GM18873 (cell line): ENCODE data around the gene MAGI2.

Source experiments
- ATAC-seq: cut with Tn5 transposase; IDR thresholded peaks from one replicate; pipeline ENCODE4 v1.9.1; 2021; ENCODE audit warnings: mild to moderate bottlenecking, moderate library complexity, moderate number of reproducible peaks; ENCODE audit not compliant: unreplicated experiment, low FRiP score

MAGI2 gene

DNA sequence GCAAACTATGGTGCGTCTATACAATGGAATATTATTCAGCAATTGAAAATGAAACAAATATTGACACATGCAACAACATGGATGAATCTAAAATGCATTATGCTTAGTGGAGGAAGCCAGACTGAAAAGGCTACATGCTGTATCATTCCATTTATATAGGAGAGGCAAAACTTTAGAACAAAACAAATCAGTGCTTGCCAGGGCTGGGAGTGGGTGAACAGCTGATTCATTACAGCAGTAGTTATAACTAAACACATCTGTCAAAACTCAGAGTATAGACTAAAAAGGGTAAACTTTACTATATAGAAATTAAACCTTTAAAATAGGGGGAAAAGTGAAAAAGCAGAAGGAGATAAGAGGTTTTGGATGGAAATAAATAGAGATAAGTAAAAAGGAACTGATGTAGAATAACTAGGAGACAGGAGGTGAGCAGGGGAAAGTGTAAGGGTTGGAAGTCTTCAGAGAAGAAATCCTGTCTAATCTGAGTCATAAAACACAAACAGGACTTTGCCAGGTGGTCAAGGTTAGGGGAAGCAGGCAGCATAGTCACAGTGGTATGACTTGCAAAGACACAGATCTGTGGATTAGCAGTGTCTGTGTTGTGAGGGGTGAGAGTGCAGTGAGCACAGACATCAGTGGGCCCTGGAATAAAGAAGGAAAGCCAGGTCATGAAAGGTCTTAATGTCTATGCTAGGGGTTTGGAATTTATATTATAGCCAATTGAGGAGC is 1305.1 kb downstream of the MAGI2 start:
- no peak for ATAC-seq

DNA sequence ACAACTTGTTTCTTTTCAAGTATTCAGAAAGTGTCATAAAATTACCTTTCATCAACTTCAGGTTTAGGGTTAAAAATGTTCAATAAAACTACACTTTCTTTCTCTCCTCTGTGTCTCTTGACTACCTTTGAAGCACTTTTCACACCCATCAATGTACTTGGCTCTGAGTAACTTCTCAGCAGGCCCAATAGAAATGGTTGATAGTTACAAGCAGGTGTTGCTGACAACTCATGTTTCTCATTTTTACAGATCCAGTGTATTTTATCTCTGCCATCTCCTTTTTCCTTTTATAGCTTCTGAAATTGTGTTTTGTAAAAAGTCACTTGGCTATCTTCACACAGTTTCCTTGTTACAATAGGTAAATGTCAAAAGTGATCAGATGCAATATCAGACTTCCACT is 1306.9 kb downstream of the MAGI2 start:
- no peak for ATAC-seq

DNA sequence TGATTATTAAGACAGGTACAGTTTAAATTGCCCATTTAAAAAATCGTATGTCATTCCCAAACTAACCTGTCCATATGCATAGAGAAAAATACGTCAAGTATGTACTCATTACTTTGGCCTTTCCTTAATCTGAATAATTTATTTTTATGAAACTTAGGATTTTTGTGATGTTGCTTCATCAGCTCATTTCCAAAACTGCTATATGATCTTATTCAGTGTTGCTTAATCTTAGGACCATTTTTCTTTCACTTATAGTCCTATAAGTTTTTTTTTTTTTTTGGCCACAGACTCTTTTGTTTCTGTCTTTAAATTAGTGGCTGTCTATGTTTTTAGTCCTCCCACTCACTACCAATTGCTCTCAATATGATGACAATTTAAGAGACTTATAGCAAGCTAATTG is 1309.8 kb downstream of the MAGI2 start:
- ATAC-seq: no peak

DNA sequence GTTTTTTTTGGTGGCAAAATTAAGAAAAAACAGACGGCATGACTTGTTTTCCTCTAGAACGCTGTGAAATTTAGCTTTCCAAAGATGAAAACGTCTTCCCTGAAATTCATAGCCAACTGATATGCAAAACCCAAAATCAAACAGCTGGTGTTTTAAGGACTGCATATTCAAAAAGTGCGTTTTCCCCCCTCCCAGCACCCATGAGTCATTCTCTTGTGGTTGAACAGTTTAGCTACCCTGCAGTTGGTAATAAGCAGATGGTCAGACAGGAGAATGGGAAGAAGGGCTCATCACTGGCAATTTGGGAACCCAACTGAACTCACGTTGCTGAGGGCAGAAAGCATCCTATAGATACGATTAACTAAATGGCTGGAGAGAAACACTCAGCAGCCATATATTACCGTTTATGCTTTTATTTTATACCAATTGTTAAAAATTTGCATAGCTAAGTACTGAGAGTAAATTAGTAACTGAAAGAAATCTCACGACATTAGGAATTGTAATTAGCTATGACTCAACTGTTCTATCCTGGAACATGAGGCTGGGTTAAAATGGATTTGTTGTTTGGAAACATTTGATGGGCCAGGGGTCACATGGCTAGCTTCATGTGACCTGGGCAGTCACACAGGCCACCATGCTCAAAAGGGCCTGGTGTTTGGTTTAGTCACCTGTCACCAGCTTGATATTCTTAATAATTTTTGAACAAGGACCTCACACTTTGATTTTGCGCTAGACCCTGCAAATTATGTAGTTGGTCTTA is 1311.8 kb downstream of the MAGI2 start:
- ATAC-seq: no peak

DNA sequence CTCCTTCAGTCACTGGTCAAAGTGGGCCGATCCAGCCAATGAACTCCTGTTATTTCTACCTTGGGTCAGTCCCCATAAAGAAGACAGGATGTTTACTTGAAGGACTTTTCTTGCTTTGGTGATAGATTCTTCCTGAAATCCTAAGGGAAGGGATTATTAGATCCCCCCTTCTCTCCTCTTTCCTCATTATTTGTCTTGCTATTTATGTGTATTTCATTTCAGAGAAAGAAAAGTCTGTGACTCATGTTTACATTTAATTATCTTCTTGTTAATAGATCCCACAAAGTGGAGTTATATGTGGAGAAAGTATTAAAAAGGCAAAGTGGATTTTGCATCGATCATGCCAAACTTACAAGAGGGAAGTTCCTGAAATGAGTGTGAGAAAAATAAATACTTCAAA is 1313.4 kb downstream of the MAGI2 start:
- no peak for ATAC-seq

DNA sequence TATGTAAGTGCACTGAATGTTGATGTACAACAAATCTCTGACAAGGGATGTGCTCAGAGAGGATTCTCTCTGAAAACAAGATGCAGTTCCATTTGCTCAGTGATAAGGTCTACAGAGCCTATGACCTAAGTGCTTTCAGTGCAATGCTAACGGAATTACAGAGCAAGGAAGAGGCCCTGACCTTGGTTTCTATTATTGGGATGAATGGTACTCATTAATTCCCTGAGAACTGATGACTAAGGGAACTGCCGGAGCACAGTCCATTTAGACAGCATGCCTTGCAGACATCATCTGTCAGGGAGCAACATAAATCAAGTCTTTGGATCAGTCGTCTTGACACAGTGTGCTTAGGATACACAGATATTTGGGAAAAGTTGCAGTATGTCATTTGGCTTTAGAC is 1314.1 kb downstream of the MAGI2 start:
- ATAC-seq: no peak

DNA sequence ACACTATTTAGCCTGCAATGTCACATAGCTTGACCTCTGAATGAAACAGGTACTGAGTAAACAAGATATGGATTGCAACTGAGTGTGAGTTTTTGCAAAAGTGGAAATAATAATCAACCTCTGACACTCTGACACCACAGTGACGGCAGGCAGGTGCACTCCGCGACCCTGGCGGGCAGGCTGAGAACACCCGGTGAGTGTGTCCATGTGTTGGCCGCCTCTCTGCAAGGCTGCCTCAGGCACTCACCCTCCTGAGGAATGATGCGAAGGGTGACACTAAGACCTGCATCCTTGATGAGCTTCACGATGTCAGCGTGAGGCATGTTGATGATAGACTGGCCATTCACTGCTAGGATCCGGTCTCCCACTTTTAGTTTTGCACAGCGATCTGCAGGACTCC is 1318.7 kb downstream of the MAGI2 start:
- no peak for ATAC-seq

DNA sequence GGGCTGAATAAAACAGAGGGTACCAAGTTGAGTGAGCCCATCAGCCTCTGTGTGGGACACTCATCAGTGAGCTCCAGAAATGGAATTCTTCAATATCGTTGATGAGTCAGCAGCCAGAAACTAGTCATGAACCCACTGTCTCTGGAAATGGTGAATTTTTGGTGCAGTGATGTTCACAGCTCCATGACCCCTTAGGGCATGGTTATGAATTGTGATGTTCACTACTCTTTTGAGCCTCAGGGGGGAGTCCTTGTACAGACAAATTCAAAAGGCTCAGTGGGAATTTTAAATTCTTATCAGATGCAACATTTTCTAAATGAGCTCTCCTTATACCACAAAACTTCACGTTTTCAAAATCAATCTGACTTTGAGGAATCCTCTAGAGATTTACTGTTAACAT is 1319.2 kb downstream of the MAGI2 start:
- ATAC-seq: no peak

DNA sequence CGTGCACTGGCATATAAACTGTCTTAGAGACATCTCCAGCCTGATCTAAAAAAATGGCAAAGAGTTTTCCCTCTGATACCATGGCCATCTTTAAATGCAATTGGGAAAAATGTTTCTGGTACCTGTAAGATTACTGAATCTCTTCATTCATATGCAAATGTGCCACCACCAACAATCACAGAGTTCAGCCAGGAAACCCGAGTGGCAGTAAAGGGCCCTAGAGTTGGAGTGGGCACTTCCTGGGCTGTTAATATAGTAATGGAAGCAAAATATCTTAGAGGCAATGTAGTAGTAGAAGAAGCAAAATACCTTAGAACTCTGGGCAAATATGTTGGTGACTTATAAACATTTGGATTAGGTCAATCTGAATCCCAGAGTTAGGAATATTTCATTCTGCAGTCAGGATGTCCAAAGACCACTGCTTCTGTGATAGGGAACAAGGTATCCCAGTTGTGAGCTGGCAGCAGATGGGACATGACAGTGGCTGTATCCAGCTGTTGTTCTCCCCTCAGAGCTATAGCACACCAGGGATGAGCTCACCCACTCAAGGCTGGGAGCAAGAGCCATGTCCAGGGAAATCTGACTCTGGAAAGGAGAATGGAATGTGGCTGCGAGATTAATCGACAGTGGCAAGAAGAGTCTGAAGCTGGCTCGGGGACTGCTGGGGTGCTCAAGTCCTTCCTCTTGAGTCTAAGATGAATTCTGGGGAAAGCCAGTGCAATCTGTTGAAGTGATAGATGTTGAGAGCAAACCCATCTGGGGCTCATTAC is 1322.8 kb downstream of the MAGI2 start:
- ATAC-seq: no peak

DNA sequence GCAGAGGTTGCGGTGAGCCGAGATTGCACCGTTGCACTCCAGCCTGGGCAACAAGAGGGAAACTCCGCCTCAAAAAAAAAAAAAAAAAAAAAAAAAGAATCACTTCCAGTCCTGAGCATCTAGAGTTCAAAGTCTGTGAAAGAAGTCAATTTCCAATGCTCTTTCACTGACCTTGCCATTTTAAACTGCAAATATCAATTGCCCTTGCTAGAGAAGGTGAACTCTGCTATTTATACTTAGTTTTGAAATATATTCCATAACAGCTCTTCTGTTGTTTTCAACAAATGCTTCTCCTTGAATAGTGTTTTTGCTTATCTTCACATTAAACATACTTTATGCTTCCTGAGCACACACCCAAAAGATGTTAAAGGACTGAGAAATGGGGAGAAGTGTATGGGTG is 1323.6 kb downstream of the MAGI2 start:
- no peak for ATAC-seq

DNA sequence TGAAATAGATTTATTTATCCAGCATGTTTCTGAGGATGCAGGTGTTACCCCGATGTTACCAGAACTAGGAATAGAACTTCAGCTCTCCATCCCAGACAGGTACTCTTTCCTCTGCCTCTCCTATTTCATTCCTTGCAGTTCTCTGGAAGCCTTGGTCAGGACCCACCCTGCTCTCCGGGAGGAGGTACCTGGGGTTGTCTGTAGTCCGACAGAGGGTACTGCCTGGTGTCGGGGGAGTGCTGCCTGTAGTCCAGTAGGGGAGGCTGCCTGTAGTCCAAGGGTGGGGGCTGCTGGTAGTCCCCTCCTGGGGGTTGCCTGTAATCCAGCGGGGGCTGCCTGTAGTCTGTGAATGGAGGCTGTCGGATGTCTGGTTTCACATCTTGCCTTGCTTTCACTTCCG is 1326.5 kb downstream of the MAGI2 start:
- ATAC-seq: no peak

DNA sequence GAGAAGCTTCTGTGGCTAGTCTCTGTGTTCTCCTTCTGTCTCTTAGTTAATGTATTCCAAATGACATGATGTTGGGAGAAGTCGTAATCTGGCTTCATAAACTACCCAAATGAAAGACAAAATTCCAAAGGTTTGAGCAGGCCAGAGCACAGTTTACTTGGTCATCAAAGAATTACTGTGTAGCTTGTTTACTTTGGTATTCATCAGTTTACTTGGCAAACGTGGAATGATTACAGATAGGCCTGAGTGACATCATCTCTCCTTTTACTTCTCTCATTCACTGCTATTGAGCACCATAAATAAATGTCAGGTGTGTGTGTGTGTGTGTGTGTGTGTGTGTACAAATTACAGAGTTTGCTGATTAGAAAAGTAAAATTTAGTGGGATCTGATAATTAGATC is 1327.6 kb downstream of the MAGI2 start:
- ATAC-seq: no peak

DNA sequence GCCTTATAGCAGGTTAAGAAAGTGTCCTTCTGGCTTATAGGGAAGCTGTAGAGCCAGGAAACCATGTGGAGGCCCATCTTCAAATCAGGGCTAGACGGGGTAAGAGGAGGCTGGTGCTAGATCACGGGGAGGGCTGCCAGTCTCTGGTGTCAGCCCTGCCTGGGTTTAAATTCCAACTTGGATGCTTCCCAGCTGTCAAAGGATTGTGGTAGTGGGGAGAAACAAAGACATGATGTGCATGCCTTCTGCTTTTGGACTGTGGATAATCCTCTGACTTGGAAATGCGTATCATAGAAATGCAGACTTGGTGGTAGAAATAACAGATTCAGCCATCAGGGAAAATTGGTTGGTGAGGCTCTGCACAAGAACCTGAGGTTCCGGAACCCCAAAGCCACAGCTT is 1329.3 kb downstream of the MAGI2 start:
- no peak for ATAC-seq

DNA sequence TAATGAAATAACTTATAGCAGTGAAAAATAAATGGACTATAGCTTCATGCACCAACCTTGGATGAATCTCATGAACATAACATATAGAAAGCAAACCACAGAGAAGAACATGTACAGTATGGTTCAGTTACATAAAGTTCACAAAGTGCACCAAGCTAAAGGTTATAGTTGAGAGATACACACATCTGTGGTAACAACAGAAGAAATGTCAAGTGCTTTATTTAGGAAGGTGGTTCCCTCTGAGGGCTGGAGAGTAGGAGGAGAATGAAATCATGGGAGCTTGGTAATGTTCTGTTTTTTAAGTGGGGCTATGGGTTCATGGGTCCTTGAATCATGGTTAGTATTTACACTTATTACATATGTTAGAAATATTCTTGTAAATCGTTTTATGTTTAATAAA is 1331.6 kb downstream of the MAGI2 start:
- ATAC-seq: no peak

DNA sequence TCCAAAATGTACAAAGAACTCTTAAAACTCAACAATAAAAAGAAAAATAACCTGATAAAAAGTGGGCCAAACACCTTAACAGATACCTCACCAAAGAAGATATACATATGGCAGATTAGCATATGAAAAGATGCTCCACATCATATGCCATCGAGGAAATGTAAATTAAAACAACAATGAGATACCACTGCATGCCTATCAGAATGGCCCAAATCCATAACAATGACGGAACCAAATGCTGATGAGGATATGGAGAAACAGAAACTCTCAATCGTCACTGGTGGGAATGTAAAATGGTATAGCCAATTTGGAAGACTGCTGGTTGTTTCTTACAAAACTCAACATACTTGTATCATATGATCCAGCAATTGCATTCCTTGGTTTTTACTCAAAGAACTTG is 1335.0 kb downstream of the MAGI2 start:
- no peak for ATAC-seq

DNA sequence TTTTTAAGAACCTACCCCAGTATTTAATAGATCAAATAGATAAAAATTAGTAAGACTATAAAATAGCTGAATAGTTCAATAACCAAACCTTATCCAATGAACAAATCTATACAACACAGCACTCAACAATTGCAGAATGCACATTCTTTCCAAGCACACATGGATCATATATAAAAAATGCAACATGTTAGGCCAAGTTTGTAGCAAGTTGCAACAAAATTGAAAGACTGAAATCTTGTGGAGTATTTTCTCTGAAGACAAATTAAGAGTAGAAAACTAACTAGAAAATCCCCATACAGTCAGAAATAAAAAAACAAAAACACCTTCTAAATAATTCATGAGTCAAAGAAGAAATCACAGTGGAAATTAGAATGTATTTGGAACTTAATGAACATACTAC is 1337.6 kb downstream of the MAGI2 start:
- ATAC-seq: no peak

DNA sequence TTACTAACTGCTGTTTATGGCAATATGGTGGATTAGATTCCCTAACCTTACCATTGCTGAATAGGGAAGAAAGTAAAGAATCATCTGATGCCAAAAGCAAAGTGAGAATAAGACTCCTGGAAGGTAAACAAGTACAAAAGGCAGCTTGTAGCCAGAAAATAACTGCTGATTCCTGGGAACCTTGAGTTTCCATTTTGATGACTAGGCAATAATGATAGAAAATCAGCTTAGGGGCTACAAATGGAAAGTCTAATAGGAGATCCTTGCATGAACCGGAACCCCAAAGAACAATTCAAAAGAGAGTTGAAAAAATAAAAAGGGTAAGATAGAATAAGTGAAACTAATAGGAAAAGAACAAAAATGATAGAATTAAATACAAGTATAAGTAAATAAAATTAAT is 1338.5 kb downstream of the MAGI2 start:
- no peak for ATAC-seq

DNA sequence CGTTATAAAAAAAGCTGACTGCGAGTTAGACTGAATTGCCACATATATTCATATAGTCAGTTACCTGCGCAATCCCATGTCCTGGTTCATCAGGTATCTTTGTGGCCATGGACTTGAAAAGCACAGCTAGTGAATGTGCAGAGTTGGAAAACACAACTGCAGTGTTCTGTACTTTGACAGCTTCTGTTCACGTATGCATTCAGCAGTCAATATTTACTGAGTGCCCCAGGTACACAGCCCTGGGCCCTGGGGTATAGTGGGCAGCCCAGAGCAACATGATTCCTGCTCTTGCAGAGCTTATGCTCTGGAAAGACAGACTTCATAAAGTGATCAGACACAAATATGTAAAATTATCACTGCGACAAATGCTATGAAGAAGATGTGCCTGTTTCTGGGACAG is 1341.0 kb downstream of the MAGI2 start:
- ATAC-seq: no peak

DNA sequence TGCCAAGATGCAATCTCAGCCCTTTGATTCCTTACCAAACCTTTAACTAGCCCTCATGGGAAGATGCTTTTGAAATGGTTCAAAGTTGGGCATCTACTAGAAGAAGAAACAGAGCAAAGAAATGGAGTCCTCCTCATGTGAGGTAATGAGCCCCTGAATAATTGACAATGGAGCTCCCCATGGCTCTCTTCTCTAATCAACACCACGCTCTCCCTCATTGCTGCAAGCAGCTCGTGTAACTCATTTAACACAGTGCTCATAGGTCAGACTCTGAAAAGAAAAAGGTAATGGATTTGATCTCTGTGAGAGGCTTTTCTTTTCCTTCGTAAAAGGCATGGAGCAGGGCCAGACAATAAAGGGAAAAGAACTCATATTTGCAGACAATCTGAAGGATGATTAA is 1342.1 kb downstream of the MAGI2 start:
- no peak for ATAC-seq

DNA sequence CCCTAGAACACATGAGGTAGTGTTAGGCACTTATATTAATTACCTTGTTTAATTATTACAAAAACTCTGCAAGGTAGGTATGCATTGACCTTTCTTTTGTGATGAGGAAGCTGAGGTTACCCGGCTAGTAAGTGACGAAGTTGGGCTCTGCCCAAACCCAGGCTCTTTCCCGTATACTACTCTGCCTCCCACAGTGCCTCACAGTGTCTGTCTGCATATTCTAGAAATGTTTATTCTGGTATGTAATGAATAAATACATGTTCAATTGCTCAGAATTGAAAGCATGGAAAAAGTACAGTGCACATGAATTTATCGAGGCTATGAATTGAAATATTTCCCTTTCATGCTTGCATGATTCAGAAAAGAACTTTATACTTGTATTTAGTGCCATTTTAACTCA is 1350.0 kb downstream of the MAGI2 start:
- ATAC-seq: no peak

DNA sequence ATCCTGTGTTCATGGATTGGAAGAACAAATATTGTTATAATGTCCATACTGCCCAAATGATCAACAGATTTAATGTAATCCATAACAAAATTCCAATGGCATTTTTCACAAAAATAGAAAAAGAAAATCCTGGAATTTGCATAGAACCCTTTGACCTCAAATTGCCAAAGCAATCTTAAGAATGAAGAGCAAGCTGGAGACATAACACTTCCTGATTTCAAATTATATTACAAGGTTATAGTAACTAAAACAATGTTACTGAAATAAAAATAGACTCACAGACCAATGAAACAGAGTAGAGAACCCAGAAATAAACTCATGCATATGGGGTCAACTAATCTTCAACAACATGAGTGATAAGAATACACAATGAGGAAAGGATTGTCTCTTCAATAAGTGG is 1352.4 kb downstream of the MAGI2 start:
- no peak for ATAC-seq
